ENCODE results near the gene ACTR1A.
A peak's percentile ranks its signal among the peaks of the same experiment; 100 is the strongest.
"Not testable (repeated sequence)": the region's sequence is repeated elsewhere in the genome, so short reads cannot be mapped to it uniquely, and the experiment has no call there.

The ACTR1A gene

GRCh38 chr10:102515724-102516123 lies 13.2 kb upstream of the ACTR1A start:
- no peak for DNase-seq (ENCODE audit: low read depth)

DNA sequence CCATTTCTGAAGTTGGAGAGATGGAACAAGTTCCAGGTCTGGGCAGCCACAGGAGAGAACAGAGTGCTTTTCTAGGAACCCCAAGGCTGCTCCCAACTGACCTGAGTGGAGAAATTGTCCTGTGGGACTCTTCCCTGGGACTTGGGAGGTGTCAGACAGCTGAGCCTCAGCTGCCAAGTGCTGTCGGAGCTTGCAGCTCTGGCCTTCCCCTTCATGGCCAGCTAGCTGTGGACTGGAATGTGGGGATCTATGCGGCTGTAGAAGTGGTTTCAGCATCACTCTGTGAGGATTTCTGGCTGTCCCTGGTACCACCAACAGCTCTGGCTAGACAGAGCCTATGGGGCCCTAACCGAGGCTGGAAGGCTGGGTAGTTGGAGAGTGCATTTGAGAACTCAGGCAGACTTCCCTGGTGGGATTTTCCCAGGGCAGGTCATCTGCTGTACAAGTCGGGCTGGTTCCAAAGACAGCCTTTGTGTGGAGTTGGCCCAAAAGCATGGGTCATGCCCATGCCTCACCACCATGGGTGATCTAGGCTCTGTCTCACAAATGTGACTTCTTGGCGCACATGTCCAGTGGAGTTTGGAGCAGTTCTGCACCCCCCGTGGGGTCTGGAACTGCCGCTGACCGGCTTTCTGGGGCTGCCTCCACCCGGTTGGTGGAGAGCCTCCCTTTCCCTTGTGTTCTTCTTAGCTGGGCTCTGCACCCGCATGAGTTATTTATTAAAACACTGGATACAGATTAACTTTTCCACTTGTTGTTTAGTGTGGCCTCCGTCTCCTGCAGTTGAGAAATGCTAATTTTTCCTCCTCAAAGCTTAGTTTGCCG lies 12.2 kb upstream of the ACTR1A start:
- no peak for DNase-seq (ENCODE audit: low read depth)

DNA sequence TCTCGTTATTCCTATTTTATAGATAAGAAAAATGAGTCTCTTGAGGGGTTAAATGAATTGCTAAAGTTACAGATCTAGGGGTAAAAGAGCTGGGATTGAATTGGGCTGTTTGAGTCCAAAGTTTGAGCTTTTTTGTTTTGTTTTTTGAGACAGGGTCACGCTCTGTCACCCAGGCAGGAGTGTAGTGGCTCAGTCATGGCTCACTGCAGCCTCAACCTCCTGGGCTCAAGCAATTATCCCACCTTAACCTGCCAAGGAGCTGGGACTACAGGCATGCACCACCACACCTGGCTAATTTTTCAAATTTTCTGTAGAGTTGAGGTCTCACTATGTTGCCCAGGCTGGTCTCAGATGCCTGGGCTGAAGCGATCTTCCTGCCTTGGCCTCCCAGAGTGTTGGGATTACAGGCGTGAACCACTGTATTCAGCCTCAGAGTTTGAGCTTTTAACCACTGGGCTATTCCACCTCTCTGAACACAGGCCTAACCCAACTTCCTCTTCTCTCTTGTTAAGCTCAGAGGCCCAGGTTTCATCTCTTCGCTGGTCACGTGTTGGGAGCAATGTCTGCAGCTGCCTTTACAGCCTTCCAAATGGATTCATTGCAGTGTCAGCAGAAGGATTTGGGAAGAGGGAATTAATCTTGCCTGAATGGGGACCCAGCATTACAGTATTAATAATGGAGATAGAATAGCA lies 9.2 kb upstream of the ACTR1A start:
- DNase-seq (ENCODE audit: low read depth), result no peak

GRCh38 chr10:102509387-102509786 lies 6.9 kb upstream of the ACTR1A start:
- DNase-seq (ENCODE audit: low read depth), result no peak

DNA sequence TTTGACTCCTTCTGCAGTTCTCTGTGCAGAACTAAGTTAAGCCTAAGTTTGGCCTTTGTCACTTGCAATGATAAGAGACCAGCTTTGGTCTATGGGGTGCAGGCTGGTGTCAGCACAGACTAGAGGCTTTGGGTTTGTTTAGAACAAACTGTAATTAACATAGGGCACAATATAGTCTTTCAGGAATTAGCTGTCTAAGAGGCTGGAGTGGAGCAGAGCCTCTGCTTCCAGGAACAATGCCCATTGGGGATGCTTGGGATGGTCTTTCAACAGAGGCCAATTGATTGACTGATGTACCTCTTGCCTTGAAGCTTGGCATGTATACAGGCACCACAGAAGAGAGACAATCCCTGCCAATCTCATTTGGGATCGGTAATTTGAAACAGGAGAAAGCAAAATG lies 6.0 kb upstream of the ACTR1A start:
- no peak for DNase-seq (ENCODE audit: low read depth)

DNA sequence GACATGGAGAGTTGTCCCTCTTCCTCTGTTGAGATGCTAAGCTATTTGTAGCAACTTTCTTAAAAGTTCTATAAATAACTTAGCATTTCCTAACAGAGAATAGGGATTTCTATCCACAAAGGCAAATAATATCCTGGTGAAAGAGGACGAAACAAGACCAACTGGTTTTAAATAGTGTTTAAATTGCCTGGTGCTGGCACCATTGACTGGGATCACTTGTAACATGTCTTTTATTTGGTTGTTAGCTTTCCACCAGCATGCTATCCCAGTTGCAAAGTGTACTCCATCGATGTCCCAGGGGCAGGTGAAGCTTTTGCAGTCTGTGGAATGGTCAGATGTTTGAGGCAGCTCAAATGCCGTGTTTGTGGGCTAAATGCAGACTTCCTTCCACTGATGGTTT lies 5.0 kb upstream of the ACTR1A start:
- DNase-seq (ENCODE audit: low read depth), result no peak

DNA sequence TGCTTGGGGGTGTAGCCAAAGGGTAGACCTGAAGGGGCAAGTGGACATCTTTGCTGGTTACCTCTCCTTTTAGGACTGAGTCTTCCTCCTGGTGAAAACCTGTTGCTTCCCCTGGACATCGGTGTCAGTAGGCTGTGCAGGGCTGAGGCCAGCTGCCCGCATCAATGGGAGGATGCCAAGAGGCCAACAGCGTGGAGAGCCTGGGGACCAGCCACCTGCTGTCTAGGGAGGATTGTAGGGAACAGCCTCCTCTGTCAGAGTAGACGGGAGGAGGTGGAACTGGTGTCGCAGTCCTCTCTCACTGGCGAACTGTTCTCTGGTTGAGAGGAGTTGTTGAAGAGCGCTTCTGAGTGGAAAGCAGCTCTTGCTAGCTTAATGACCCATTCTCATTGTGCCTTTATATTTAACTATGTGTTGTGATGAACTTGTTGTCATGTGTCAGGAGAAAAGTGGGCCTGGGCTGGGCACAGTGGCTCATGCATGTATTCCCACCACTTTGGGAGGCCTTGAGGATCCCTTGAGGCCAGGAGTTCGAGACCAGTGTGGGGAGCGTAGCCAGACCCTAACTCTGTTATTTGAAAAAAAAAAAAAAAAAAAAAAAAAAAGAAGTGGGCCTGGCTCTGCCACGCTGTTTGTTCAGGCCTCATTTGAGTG lies 3.1 kb upstream of the ACTR1A start:
- DNase-seq (ENCODE audit: low read depth), result no peak

GRCh38 chr10:102504976-102505300 lies 2.4 kb upstream of the ACTR1A start:
- no peak for DNase-seq (ENCODE audit: low read depth)

- peak; percentile 10 for DNase-seq (ENCODE audit: low read depth)
These were observed 1.9 kb upstream of the ACTR1A start for GRCh38 chr10:102504179-102504975.

- DNase-seq (ENCODE audit: low read depth), result peak; percentile 99
These were observed 1.0 kb upstream of the ACTR1A start, which contains the start of gene SUFU for GRCh38 chr10:102503264-102504178. TSS of gene SUFU (plus strand) at chr10:102503972. CDS start at chr10:102504153, 181 bp downstream.

DNA sequence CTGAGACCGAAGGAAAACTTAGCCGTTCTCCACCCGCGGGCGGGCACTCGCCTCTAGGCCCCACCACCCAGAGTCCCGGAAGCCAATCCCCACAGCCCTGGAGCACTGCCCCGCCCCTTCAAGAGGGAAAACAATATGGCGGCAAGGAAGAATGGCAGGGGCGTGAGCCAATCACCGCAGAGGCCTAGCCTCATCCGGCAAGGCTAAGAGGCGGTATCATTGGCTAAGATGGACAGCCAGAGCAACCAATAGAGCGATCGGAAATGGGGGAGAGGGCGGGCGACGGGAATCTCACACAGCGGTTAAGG lies 529 bp downstream of the ACTR1A start:
- DNase-seq (ENCODE audit: low read depth), result peak; percentile 98

- DNase-seq (ENCODE audit: low read depth), result no peak
These were observed 1.1 kb downstream of the ACTR1A start for GRCh38 chr10:102501201-102502028.

DNA sequence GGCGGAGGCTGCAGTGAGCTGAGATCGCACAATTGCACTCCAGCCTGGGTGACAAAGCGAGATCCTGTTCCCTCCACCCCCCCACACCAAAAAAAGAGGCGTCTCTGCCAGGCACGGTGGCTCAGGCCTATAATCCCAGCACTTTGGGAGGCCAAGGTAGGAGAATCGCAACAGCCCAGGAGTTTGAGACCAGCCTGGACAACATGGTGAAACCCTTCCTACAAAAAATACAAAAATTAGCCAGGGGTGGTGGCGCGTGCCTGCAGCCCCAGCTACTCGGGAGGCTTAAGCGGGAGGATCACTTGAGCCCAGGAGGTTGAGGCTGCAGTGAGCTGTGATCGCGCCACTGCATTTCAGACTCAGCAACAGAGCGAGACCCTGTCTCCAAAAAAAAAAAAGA lies 1.8 kb downstream of the ACTR1A start:
- DNase-seq (ENCODE audit: low read depth), result not testable (repeated sequence)

DNA sequence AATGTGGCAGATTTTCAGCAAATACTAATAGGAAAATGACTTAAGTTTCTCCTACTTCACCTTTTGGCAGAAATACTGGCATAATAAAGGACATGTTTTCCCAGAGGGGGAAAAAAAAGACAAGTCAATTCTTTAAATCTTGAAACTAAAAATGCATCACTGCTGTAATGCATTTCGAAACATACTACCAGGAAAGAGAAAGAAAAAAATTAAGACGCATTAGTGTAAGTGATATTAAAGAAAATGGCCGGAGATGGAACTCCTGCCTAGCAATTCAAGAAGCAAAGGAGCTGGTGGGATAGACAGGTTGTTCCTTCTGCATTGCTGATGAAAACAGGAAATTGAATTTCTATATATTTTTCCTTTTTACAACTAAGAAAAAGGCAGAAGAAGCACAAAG lies 3.2 kb downstream of the ACTR1A start:
- DNase-seq (ENCODE audit: low read depth), result no peak

DNA sequence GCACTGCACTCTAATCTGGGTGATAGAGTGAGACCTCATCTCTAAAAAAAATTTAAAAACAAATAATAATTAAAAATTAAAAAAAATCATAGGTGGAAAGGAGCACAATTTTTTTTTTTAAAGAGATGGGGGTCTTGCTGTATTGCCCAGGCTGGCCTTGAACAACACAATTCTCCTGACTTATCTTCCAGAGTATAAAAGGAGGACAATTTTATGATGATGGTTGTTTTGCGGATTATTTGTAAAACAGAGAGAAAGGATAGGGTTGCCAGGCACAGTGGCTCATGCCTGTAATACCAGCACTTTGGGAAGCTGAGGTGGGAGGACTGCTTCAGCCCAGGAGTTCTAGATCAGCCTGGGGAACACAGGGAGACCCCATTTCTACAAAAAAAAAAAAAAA lies 5.0 kb downstream of the ACTR1A start:
- no peak for DNase-seq (ENCODE audit: low read depth)

GRCh38 chr10:102493771-102494170 lies 8.7 kb downstream of the ACTR1A start:
- DNase-seq (ENCODE audit: low read depth), result no peak

DNA sequence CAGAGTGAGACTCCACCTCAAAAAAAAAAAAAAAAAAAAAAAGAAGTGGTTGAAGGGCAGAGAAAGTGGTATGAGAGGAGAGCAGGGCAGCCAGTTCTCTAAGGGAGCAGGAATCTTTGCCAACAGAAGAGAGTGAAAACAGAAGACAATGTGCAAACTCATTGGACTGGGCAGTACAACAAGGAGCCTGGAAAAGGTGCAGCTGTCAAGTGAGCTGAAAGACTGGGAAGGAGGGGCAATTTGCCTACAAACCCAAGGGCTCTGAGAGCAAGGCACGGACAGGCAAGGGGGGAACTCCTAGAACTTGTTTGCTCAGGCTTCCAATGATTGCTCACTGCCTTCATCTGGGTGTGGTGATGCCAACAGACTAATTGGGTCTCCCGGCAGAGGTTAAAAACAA lies 9.5 kb downstream of the ACTR1A start:
- DNase-seq (ENCODE audit: low read depth), result no peak

DNA sequence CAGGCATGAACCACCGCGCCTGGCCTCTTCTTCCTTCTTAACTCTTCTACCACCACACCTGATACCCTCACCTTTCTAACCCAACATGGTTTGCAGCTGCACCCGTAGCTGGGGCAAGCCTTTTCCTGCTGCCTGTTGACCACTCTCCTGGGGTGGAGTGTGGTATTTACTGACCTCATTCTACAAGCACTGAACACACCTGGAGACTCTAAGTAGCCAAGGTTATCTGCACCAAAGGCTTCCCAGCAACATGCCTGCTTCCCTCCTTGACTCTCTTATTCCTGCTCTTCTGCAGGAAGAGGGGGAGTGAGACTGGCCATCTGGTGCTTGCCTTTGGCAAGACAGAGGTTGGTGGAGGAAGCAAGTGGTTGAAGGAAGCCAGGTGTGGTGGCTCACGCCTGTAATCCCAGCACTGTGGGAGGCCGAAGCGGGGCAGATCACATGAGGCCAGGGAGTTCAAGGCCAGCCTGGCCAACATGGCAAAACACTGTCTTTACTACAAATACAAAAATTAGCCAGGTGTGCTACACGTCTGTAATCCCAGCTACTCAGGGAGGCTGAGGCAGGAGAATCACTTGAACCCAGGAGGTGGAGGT lies 10.1 kb downstream of the ACTR1A start:
- no peak for DNase-seq (ENCODE audit: low read depth)

DNA sequence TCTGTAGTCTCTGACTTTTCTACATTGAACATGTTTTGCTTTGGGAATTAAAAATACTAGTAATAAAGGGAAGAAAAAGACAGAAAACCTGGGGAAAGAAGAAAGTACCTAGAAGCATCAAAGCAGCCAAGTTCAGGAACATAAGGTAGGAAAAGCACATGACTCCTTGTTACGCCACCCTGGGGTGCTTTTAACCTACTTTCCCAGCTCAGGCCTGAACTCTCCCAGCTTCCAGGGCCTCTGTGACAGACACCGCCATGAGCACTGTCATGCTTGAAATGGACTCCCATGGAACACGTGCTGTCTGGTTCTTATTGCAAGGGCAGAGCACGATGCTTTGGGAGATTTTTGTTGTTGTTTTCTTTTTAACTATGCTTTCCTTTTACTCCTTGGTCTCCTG lies 11.4 kb downstream of the ACTR1A start:
- no peak for DNase-seq (ENCODE audit: low read depth)
